ENCODE data around the gene ITFG2.

DNA sequence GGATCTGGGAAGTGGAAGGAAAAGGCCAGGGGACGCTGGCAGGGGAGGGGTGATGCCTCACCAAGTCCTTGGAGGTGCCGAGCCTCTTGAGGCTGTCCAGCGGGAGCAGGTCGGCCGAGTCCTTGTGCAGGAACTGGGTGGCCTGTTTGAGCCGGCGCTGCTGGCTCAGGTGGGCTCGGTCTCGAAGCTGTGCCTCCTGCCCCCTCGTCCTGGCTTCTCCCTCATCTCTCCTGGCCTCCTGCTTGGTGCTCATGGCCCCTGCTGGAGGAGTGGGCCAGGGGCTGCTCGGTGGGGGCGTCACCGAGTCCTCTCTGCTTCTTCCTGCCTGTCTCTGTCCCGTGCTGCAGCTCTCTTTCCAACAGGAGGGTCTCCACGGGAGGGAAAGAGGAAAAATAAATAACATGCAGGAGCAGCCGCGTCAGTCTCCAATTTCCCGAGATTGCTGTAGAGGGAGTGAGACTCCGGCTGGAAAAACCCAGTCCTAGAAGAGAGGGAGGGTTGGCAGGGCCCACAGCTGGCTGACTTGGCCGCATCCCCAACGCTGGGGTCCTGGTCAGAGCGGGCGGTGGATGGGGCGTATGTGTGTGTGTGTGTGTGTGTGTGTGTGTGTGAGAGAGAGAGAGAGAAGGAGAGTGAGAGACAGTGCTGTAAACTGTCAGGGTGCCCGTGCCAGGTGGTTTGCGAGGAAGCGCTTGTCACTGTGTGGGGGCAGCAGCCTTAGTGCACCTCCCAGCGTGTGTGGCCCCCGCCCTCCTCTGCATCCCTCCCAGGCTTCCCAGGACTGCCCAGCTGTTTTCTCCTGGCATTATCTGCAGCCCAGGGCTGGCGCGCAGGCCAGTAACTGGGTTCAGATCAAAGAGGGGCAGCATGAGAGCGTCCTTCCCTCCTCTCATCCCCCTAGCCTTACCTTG lies 22.4 kb downstream of the ITFG2 start, which contains the start of gene NRIP2:
- no peak for TF ChIP-seq ZNF331 (CRISPR knock-in tag; IDR thresholded peaks at IDR 0.05)
- TF ChIP-seq RAD21 (CRISPR knock-in tag; IDR thresholded peaks at IDR 0.05), result no peak
- TF ChIP-seq, protein P1, sequence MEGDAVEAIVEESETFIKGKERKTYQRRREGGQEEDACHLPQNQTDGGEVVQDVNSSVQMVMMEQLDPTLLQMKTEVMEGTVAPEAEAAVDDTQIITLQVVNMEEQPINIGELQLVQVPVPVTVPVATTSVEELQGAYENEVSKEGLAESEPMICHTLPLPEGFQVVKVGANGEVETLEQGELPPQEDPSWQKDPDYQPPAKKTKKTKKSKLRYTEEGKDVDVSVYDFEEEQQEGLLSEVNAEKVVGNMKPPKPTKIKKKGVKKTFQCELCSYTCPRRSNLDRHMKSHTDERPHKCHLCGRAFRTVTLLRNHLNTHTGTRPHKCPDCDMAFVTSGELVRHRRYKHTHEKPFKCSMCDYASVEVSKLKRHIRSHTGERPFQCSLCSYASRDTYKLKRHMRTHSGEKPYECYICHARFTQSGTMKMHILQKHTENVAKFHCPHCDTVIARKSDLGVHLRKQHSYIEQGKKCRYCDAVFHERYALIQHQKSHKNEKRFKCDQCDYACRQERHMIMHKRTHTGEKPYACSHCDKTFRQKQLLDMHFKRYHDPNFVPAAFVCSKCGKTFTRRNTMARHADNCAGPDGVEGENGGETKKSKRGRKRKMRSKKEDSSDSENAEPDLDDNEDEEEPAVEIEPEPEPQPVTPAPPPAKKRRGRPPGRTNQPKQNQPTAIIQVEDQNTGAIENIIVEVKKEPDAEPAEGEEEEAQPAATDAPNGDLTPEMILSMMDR (CRISPR knock-in tag; IDR thresholded peaks at IDR 0.05), result no peak
- no peak for TF ChIP-seq CREM (IDR thresholded peaks at IDR 0.05)
- no peak for TF ChIP-seq CREM (CRISPR knock-in tag; IDR thresholded peaks at IDR 0.05)
- no peak for TF ChIP-seq ISL2 (CRISPR knock-in tag; IDR thresholded peaks at IDR 0.05)
- no peak for TF ChIP-seq HMG20A (CRISPR knock-in tag; IDR thresholded peaks at IDR 0.05; ENCODE audit: borderline replicate concordance)
- no peak for TF ChIP-seq TOE1 (CRISPR knock-in tag; IDR thresholded peaks at IDR 0.05)
- no peak for TF ChIP-seq MEF2D (CRISPR knock-in tag; IDR thresholded peaks at IDR 0.05)
- TF ChIP-seq, protein P2, sequence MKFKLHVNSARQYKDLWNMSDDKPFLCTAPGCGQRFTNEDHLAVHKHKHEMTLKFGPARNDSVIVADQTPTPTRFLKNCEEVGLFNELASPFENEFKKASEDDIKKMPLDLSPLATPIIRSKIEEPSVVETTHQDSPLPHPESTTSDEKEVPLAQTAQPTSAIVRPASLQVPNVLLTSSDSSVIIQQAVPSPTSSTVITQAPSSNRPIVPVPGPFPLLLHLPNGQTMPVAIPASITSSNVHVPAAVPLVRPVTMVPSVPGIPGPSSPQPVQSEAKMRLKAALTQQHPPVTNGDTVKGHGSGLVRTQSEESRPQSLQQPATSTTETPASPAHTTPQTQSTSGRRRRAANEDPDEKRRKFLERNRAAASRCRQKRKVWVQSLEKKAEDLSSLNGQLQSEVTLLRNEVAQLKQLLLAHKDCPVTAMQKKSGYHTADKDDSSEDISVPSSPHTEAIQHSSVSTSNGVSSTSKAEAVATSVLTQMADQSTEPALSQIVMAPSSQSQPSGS (CRISPR knock-in tag; IDR thresholded peaks at IDR 0.05), result no peak
- TF ChIP-seq CEBPB (IDR thresholded peaks at IDR 0.05; ENCODE audit: borderline replicate concordance, low read depth, low read length), result no peak
- TF ChIP-seq ESRRA (CRISPR knock-in tag; IDR thresholded peaks at IDR 0.05; ENCODE audit: low read depth), result no peak
- TF ChIP-seq NBN (conservative IDR thresholded peaks at IDR 0.05), result no peak
- no peak for TF ChIP-seq NPAS2 (CRISPR knock-in tag; IDR thresholded peaks at IDR 0.05; ENCODE audit: borderline replicate concordance)
